Measurements from ENCODE around the gene PTPN14.
"Not testable (repeated sequence)": the region's sequence is repeated elsewhere in the genome, so short reads cannot be mapped to it uniquely, and the experiment has no call there.

PTPN14 gene

GRCh38 chr1:214551436-214552173, at the start of gene PTPN14:
PTPN14 (minus strand) TSS chr1:214551602; CDS start chr1:214464803, 86,799 bp downstream.
- FAIRE-seq: no peak
- peak; percentile 18 for DNase-seq (ENCODE audit: extremely low spot score, insufficient read length, low read depth)

GRCh38 chr1:214593158-214593557, 41.8 kb upstream of the PTPN14 start:
- FAIRE-seq (no peak), DNase-seq (ENCODE audit: extremely low spot score, insufficient read length, low read depth) (no peak)

- not testable (repeated sequence) for FAIRE-seq; DNase-seq (ENCODE audit: extremely low spot score, insufficient read length, low read depth)
Observed at GRCh38 chr1:214591918-214592317, 40.5 kb upstream of the PTPN14 start.

GRCh38 chr1:214590696-214591095, 39.3 kb upstream of the PTPN14 start:
- DNase-seq (ENCODE audit: extremely low spot score, insufficient read length, low read depth) (no peak), FAIRE-seq (no peak)

- DNase-seq (ENCODE audit: extremely low spot score, insufficient read length, low read depth): no peak
- FAIRE-seq: no peak
Observed at GRCh38 chr1:214588963-214589597, 37.7 kb upstream of the PTPN14 start.

GRCh38 chr1:214587165-214587564, 35.8 kb upstream of the PTPN14 start:
- FAIRE-seq: no peak
- DNase-seq (ENCODE audit: extremely low spot score, insufficient read length, low read depth): no peak

GRCh38 chr1:214586621-214587020, 35.2 kb upstream of the PTPN14 start:
- FAIRE-seq (no peak), DNase-seq (ENCODE audit: extremely low spot score, insufficient read length, low read depth) (no peak)

- DNase-seq (ENCODE audit: extremely low spot score, insufficient read length, low read depth) (no peak), FAIRE-seq (no peak)
Observed at GRCh38 chr1:214584805-214585766, 33.7 kb upstream of the PTPN14 start.

GRCh38 chr1:214583824-214584554, 32.6 kb upstream of the PTPN14 start:
- FAIRE-seq: no peak
- DNase-seq (ENCODE audit: extremely low spot score, insufficient read length, low read depth): no peak

GRCh38 chr1:214583113-214583512, 31.7 kb upstream of the PTPN14 start:
- DNase-seq (ENCODE audit: extremely low spot score, insufficient read length, low read depth): no peak
- FAIRE-seq: no peak

- no peak for DNase-seq (ENCODE audit: extremely low spot score, insufficient read length, low read depth)
- no peak for FAIRE-seq
Observed at GRCh38 chr1:214582289-214582891, 31.0 kb upstream of the PTPN14 start.

GRCh38 chr1:214581785-214582184, 30.4 kb upstream of the PTPN14 start:
- DNase-seq (ENCODE audit: extremely low spot score, insufficient read length, low read depth) (no peak), FAIRE-seq (no peak)

- no peak for DNase-seq (ENCODE audit: extremely low spot score, insufficient read length, low read depth)
Observed at GRCh38 chr1:214579183-214579582, 27.8 kb upstream of the PTPN14 start.

GRCh38 chr1:214576120-214576519, 24.7 kb upstream of the PTPN14 start:
- not testable (repeated sequence) for FAIRE-seq; DNase-seq (ENCODE audit: extremely low spot score, insufficient read length, low read depth)

More at GRCh38 chr1:214579183-214579582, 27.8 kb upstream of the PTPN14 start:
- no peak for FAIRE-seq

- DNase-seq (ENCODE audit: extremely low spot score, insufficient read length, low read depth) (no peak), FAIRE-seq (no peak)
Observed at GRCh38 chr1:214574598-214575411, 23.4 kb upstream of the PTPN14 start.

- DNase-seq (ENCODE audit: extremely low spot score, insufficient read length, low read depth) (no peak), FAIRE-seq (no peak)
Observed at GRCh38 chr1:214573386-214574318, 22.2 kb upstream of the PTPN14 start.

- DNase-seq (ENCODE audit: extremely low spot score, insufficient read length, low read depth) (no peak), FAIRE-seq (no peak)
Observed at GRCh38 chr1:214571281-214571680, 19.9 kb upstream of the PTPN14 start.

GRCh38 chr1:214570442-214570841, 19.0 kb upstream of the PTPN14 start:
- FAIRE-seq (no peak), DNase-seq (ENCODE audit: extremely low spot score, insufficient read length, low read depth) (no peak)
